ENCODE measurements around the gene FAM83F.
A peak's percentile ranks its signal among the peaks of the same experiment; 100 is the strongest.

Gene FAM83F

DNA sequence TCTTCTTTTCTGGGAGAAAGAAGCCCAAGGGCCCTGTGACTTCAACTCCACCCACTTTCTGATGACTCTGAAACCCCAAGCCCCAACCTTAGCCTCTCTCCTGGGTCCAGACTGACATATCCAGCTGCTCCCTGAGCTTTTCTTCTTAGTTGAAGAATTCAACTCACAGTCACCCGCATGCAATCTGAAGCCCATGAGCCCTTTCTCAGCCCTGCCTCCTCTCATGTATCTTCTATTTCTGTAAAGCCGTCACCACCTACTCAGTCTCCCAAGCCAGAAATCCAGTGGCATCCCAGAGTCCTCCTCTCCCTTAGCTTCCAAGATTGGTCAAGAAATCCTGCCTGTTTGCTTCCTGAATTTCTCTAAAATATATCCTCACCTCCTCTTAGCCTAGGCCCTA is 41.7 kb upstream of the FAM83F start:
- Histone ChIP-seq H3K36me3 (ENCODE audit: insufficient read depth, low read length) (no peaks in the 10 kb centered on the region), H3K9me3 (ENCODE audit: low read depth, low read length) (no peaks in the 10 kb centered on the region), H3K27ac (no peak overlapping the region), H3K4me3 (no peak overlapping the region), H3K9ac (ENCODE audit: insufficient read length) (no peak overlapping the region)
- no peak for DNase-seq (ENCODE audit: low read depth, low spot score)
- TF ChIP-seq POLR2AphosphoS5 (IDR thresholded peaks at IDR 0.05; ENCODE audit: borderline replicate concordance, low read depth, low read length) (no peak), EZH2 (IDR thresholded peaks at IDR 0.05) (no peak), FOXP2 (optimal IDR thresholded peaks at IDR 0.05; ENCODE audit: control extremely low read depth, extremely low read length, insufficient read depth) (no peak)

DNA sequence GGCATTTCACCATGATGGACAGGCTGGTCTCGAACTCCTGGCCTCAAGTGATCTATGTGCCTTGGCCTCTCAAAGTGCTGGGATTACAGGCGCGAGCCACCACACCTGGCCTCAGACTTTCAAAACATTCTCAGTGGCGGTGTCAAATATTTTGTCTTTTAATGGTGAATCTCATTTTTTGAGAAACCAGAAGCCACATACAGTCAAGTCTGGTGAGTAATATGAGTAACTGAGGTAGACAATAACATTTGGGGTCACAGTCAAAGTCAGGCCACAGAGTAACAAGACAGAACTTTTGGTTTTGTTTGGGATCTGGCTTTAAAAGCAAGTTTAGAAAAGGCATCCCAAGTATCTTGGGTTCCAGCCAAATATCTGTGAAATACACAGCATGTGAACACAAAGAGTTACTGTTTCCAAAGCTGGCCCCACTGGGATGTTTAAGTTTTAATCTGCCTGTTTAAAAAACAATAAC is 40.1 kb upstream of the FAM83F start:
- no peak for TF ChIP-seq EZH2 (IDR thresholded peaks at IDR 0.05)
- TF ChIP-seq FOXP2 (optimal IDR thresholded peaks at IDR 0.05; ENCODE audit: control extremely low read depth, extremely low read length, insufficient read depth) = no peak
- TF ChIP-seq POLR2AphosphoS5 (IDR thresholded peaks at IDR 0.05; ENCODE audit: borderline replicate concordance, low read depth, low read length) = no peak
- peak; percentile 14 for DNase-seq (ENCODE audit: low read depth, low spot score)
- Histone ChIP-seq H3K9me3 (ENCODE audit: low read depth, low read length) (no peaks in the 10 kb centered on the region), H3K27ac (0 out of 2 replicates have a peak overlapping the region, but pooled peaks have one; percentile 0), H3K4me3 (no peak overlapping the region), H3K36me3 (ENCODE audit: insufficient read depth, low read length) (no peaks in the 10 kb centered on the region), H3K9ac (ENCODE audit: insufficient read length) (no peak overlapping the region)

DNA sequence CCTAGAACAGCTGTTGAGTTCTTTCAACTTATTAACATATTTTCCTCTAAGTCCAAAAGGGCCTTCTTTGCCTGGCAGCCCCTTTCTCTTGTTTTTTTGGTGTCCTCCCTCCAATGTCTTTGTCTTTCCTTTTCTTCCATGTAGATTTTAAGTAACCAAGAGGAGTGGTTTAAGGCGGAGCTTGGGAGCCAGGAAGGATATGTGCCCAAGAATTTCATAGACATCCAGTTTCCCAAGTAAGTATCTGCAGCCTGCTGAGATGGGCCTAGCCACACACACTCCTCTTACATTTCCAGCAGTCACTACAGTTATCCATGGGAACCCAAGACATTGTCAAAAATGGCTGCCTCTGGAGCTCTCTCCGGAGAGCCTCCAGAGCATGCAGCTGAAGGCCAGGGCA is 39.1 kb upstream of the FAM83F start:
- Histone ChIP-seq H3K9ac (ENCODE audit: insufficient read length) (no peak overlapping the region), H3K9me3 (ENCODE audit: low read depth, low read length) (no peaks in the 10 kb centered on the region), H3K36me3 (ENCODE audit: insufficient read depth, low read length) (no peaks in the 10 kb centered on the region), H3K27ac (no peak overlapping the region), H3K4me3 (no peak overlapping the region)
- TF ChIP-seq POLR2AphosphoS5 (IDR thresholded peaks at IDR 0.05; ENCODE audit: borderline replicate concordance, low read depth, low read length) (no peak), EZH2 (IDR thresholded peaks at IDR 0.05) (no peak), FOXP2 (optimal IDR thresholded peaks at IDR 0.05; ENCODE audit: control extremely low read depth, extremely low read length, insufficient read depth) (no peak)
- no peak for DNase-seq (ENCODE audit: low read depth, low spot score)

DNA sequence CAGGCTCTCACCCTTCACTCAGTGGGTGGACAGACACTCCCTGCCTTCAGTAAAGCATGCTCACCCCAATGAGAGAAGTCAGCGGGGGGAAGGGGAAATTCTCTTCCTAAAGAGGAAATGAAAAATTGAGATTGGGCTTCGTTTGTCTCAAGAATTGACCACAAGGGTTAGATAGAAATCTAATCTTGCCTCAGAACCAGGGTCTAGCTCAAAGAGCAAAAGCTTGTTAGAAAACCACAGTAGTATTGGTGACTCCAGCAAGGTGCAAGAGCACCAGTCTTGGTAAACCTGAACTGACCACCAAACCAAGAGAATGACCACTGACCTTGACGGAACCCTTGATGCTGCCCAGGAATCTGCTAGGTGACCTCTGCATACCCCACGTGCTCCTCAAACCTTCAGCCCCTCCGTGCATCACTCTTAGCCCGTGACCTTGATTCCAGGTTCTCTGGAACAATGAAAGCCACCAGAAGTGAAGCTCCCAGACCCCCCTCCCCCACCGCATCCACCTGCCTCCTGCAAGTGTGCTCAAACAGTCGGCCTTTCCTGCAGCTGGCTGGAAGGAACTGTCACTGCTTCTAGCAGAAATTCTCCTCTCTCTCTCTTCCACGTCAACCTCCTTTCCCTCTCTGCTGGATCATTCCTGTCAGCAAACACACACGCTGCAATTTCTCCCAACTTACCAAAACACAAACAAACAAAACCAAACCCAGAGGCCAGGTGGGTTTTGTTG is 37.7 kb upstream of the FAM83F start:
- DNase-seq (ENCODE audit: low read depth, low spot score) = no peak
- Histone ChIP-seq H3K27ac (no peak overlapping the region), H3K36me3 (ENCODE audit: insufficient read depth, low read length) (no peaks in the 10 kb centered on the region), H3K9ac (ENCODE audit: insufficient read length) (no peak overlapping the region), H3K4me3 (no peak overlapping the region), H3K9me3 (ENCODE audit: low read depth, low read length) (no peaks in the 10 kb centered on the region)
- TF ChIP-seq EZH2 (IDR thresholded peaks at IDR 0.05) (no peak), FOXP2 (optimal IDR thresholded peaks at IDR 0.05; ENCODE audit: control extremely low read depth, extremely low read length, insufficient read depth) (no peak), POLR2AphosphoS5 (IDR thresholded peaks at IDR 0.05; ENCODE audit: borderline replicate concordance, low read depth, low read length) (no peak)

DNA sequence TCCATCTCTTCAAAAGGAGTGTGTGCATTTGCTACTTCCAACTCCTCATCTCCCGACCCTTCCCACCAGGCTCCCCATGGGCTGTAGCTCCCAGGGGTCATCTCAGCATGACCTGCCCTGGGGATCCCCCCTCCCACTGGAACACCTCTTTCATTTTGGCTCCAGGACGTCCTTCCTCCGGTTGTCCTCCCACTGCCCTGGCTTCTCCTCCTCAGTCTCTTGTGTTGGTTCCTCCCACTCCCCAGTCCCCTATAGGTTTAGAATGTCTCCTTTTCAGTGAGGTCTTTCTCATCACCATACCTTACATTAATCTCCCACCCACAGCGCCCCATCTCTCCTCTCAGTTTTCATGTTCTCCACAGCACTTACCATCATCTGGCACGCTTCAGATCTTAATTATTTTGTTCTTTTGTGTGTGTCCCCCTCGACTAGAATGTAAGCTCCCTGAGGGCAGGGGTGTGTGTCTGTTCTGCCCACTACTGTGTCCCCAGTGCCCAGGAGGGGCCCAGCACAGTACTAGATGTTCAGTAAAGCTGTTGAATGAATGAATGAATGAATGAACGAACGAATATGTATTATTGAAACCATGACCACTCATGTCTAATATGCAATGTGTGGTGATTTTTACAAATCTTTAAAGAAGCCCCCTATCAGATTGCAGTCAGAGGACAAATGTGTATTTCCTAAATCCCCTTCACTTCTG is 36.6 kb upstream of the FAM83F start:
- H3K9ac ChIP-seq (ENCODE audit: insufficient read length) = no peak overlapping the region
- H3K4me3 ChIP-seq = no peak overlapping the region
- DNase-seq (ENCODE audit: low read depth, low spot score) = no peak
- H3K9me3 ChIP-seq (ENCODE audit: low read depth, low read length) = no peaks in the 10 kb centered on the region
- H3K27ac ChIP-seq = no peak overlapping the region
- no peaks in the 10 kb centered on the region for H3K36me3 ChIP-seq (ENCODE audit: insufficient read depth, low read length)
- TF ChIP-seq FOXP2 (optimal IDR thresholded peaks at IDR 0.05; ENCODE audit: control extremely low read depth, extremely low read length, insufficient read depth) (no peak), POLR2AphosphoS5 (IDR thresholded peaks at IDR 0.05; ENCODE audit: borderline replicate concordance, low read depth, low read length) (no peak), EZH2 (IDR thresholded peaks at IDR 0.05) (no peak)

DNA sequence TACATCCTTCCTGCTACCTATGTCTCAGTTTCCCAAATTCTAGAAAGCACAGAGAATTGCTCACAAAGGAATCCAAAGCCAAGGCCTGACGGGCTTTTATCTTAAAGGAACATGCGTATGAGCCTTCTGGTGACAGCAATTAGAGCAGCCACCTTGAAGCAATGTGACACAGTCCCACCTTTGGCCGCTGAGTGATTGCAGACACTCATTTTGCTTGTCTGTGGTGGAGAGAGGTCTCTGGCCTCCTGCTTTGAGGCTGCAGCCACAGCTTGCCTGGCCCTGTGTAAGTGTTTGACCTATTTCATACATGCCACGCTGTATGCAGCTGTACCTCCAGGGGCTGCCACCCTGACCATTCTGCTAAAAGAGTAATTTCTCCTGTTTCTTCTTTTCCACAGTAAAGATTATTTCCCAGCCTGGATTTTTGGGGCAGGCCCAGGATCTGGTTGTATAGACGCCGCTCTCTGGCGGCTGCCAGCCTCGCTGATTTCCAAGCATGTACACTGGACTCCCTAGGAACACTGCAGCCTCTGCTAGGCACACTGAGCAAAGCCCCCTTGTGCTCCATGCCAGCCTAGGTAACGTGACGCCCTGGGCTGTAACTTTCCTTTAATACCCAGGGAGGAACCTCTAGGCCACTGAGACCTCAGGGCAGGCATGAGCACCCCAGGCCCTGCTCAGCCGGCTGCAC is 35.7 kb upstream of the FAM83F start:
- Histone ChIP-seq H3K27ac (no peak overlapping the region), H3K9me3 (ENCODE audit: low read depth, low read length) (no peaks in the 10 kb centered on the region), H3K36me3 (ENCODE audit: insufficient read depth, low read length) (no peaks in the 10 kb centered on the region), H3K4me3 (no peak overlapping the region), H3K9ac (ENCODE audit: insufficient read length) (no peak overlapping the region)
- TF ChIP-seq EZH2 (IDR thresholded peaks at IDR 0.05) (no peak), FOXP2 (optimal IDR thresholded peaks at IDR 0.05; ENCODE audit: control extremely low read depth, extremely low read length, insufficient read depth) (no peak), POLR2AphosphoS5 (IDR thresholded peaks at IDR 0.05; ENCODE audit: borderline replicate concordance, low read depth, low read length) (no peak)
- no peak for DNase-seq (ENCODE audit: low read depth, low spot score)

DNA sequence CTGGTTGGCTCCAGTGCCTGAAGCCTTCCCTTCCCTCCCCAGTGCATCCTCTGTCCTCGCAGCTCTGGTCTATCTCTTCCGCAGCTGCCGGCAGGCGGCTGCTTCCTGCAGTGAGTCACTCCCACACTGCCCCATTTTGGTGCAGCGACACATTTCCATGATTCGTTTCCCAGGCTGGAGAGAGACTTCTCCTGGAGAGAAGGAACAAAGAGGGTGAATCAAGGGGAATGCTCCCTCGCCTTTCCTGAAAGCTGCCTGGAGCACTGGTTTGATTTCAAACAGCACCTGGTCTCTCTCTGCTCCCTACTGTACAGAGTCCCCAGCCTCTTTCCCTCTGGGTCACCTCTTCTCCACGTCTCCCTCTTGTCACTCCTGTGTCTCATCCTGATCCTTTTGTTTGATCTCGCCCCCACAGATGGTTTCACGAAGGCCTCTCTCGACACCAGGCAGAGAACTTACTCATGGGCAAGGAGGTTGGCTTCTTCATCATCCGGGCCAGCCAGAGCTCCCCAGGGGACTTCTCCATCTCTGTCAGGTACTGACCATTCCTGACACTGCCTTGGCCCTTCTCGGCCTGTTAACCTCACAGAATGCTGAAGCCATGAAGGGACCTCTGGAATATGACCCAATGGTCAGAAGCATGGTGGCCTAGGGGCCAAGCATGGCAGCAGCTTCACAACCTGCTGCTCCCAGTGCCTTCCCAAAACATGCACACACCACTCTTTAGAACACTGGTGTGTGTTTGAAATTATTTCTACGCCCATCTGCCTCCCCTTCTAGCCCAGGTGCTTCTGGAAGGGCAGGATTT is 34.9 kb upstream of the FAM83F start, which contains the start of gene TMA7B:
Gene TMA7B (plus strand): TSS at position 758 of the 808 bp plus-strand sequence. CDS start 3,978 bp downstream, outside the sequence.
- H3K27ac ChIP-seq = no peak within 1 kb of the TSS
- no peak for DNase-seq (ENCODE audit: low read depth, low spot score)
- H3K36me3 ChIP-seq (ENCODE audit: insufficient read depth, low read length) = no peaks in the 10 kb centered on the region
- no peak within 1 kb of the TSS for H3K4me3 ChIP-seq
- H3K9ac ChIP-seq (ENCODE audit: insufficient read length) = no peak within 1 kb of the TSS
- no peaks in the 10 kb centered on the region for H3K9me3 ChIP-seq (ENCODE audit: low read depth, low read length)
- TF ChIP-seq EZH2 (IDR thresholded peaks at IDR 0.05) = no peak
- no peak for TF ChIP-seq FOXP2 (optimal IDR thresholded peaks at IDR 0.05; ENCODE audit: control extremely low read depth, extremely low read length, insufficient read depth)
- TF ChIP-seq POLR2AphosphoS5 (IDR thresholded peaks at IDR 0.05; ENCODE audit: borderline replicate concordance, low read depth, low read length) = no peak

Measured in SK-N-MC (cell line).